Neural progenitor cell (in vitro differentiated cells): Measurements from ENCODE around the gene RORC.

Source experiments
- EZH2phosphoT487 ChIP-seq: fragments of 200-600 bp; sonication (generic); IDR thresholded peaks from 2 replicates; pipeline ENCODE4 v1.6.1; 2017; ENCODE audit warnings: antibody characterized with exemption
- TF ChIP-seq, protein P1 (sequence below): fragments of 200-600 bp; sonication (generic); IDR thresholded peaks from 2 replicates; pipeline ENCODE4 v1.5.1; 2017; ENCODE audit warnings: antibody characterized with exemption, mild to moderate bottlenecking

DNA sequence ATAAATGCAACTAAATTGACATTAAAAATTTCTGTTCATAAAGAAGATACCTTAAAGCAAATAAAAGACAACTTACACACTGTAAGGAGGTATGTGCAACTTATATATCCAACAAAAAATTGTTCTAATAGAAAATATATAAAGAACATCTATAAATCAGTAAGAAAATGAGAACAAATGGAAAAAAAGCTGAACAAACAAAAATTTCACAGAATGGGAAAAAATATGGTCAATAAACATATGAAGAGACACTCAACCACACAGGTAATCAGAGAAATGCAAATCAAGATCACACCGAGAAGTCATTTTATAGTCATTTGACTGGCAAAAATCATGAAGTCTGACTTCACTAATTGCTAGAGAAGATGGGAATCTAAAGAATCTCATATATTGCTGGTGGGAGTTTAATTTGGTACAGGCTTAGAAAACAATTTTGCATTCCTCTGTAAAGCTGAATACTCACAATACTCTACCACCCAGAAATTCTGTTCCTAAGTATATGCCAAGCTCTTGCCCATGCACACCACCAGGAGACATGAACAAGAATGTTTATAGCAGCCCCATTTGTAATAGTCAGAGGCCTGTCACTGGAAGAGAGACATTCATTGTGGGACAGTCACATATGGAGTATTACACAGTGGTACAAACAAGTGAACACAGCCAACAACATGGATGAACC is 44.0 kb upstream of the RORC start:
- no peak for TF ChIP-seq EZH2phosphoT487
- TF ChIP-seq, protein P1, sequence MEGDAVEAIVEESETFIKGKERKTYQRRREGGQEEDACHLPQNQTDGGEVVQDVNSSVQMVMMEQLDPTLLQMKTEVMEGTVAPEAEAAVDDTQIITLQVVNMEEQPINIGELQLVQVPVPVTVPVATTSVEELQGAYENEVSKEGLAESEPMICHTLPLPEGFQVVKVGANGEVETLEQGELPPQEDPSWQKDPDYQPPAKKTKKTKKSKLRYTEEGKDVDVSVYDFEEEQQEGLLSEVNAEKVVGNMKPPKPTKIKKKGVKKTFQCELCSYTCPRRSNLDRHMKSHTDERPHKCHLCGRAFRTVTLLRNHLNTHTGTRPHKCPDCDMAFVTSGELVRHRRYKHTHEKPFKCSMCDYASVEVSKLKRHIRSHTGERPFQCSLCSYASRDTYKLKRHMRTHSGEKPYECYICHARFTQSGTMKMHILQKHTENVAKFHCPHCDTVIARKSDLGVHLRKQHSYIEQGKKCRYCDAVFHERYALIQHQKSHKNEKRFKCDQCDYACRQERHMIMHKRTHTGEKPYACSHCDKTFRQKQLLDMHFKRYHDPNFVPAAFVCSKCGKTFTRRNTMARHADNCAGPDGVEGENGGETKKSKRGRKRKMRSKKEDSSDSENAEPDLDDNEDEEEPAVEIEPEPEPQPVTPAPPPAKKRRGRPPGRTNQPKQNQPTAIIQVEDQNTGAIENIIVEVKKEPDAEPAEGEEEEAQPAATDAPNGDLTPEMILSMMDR = no peak
